Adrenal gland (tissue), 5 donors: ENCODE measurements around the gene TAF3.

Source experiments
- CTCF ChIP-seq, 6 experiments: fragments of 450-650 bp in 4 of 6; fragments of 200-600 bp in 2 of 6; sonication (generic) in 1 of 6; IDR thresholded peaks; 1 replicate in 5 of 6; 2 replicates in 1 of 6; pipeline versions ENCODE4 v1.5.1 to v1.8.0; 2016 to 2021; ENCODE audit warnings: antibody characterized with exemption in 6 of 6, mild to moderate bottlenecking in 2 of 6, moderate library complexity in 1 of 6
- POLR2A ChIP-seq, 2 donors: fragments of 450-650 bp; IDR thresholded peaks; one replicate each; pipeline ENCODE4 v1.6.1; 2017; ENCODE audit warnings: antibody characterized with exemption in 2 of 2, mild to moderate bottlenecking in 2 of 2, moderate library complexity in 1 of 2
- donor health status: DM: no; HTN: no; CAD: no.

- TF ChIP-seq CTCF (IDR thresholded peaks at IDR 0.05), result no peak
- TF ChIP-seq POLR2A (IDR thresholded peaks at IDR 0.05), result no peak
These were observed 58.3 kb downstream of the TAF3 start for GRCh38 chr10:7876541-7877127.
